ENCODE data around the gene SYT12. TPM values are rescaled to one million over a fixed set of nuclear protein-coding genes. Genes with fewer than 3 reads are reported as not detected.

The SYT12 gene
- total RNA-seq, 1 experiment from 2014 or later: 4.6 TPM

DNA sequence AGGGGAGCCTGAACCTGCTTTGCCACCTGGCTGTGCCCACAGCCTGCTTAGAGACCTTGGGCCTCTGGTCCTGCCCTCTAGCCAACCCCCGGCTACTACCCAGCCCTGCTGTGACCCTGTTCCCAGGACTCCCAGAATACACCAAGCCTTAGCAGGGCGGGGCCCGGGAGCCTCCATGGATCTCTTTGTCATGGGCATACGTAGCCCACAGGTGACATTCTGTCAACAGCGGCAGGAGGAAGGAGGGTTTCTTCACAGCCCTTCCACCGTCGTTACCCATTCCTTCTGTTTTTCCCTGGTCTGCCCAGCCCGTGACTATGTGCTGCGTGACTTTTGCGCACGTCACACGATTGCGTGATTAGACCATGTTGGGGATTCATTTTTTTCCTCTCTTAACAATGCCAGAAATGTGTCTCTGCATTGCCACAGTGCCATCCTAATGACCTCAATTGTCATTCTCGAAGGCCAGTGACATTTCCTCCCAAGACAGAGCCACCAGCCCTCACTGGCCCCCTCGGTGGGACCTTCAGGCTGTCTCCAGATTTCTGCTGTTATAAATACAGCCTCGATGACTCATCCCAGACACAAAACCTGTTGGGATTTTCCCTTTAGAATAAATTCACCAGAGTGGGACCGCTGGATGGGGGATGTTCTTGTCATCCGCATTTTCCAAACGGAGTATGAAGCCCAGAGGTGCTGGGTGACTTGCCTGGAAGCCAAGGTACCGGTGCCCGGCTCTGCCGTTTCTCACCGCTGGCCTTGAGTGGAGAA lies 9.0 kb downstream of the SYT12 start (continued):
- TF ChIP-seq, protein P1, sequence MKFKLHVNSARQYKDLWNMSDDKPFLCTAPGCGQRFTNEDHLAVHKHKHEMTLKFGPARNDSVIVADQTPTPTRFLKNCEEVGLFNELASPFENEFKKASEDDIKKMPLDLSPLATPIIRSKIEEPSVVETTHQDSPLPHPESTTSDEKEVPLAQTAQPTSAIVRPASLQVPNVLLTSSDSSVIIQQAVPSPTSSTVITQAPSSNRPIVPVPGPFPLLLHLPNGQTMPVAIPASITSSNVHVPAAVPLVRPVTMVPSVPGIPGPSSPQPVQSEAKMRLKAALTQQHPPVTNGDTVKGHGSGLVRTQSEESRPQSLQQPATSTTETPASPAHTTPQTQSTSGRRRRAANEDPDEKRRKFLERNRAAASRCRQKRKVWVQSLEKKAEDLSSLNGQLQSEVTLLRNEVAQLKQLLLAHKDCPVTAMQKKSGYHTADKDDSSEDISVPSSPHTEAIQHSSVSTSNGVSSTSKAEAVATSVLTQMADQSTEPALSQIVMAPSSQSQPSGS (CRISPR knock-in tag; IDR thresholded peaks at IDR 0.05; ENCODE audit: borderline replicate concordance, low read depth): no peak
- TF ChIP-seq, protein P2, sequence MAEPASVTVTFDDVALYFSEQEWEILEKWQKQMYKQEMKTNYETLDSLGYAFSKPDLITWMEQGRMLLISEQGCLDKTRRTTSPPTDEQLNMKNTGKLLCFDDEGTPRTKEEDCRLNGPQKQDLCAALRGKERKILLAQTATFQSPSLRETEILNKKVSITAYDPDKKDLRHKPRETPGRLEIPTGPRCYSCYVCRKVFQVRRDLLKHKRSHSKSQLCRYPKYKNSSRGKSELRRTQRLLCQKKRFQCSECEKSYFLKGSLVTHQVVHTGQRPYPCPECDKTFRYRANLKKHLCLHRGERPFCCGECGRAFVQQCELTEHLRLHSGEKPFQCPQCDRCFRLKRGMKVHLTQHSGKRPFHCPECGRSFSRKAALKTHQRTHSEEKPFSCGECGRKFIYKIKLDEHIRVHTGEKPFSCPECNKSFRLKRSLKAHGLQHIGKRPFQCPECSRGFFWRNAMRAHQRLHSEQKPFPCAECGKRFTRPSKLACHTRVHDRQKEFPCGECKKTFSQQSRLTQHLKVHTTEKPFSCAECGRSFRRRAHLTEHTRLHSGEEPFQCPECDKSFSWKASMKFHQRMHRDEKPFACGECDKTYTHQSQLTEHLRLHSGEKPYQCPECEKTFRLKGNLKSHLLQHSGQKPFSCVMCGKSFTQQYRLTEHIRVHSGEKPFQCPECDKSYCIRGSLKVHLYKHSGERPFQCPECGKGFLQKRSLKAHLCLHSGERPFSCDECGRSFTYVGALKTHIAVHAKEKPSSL (CRISPR knock-in tag; conservative IDR thresholded peaks at IDR 0.05): no peak
- no peak for TF ChIP-seq TEAD1 (CRISPR knock-in tag; IDR thresholded peaks at IDR 0.05)
- TF ChIP-seq, protein P3, sequence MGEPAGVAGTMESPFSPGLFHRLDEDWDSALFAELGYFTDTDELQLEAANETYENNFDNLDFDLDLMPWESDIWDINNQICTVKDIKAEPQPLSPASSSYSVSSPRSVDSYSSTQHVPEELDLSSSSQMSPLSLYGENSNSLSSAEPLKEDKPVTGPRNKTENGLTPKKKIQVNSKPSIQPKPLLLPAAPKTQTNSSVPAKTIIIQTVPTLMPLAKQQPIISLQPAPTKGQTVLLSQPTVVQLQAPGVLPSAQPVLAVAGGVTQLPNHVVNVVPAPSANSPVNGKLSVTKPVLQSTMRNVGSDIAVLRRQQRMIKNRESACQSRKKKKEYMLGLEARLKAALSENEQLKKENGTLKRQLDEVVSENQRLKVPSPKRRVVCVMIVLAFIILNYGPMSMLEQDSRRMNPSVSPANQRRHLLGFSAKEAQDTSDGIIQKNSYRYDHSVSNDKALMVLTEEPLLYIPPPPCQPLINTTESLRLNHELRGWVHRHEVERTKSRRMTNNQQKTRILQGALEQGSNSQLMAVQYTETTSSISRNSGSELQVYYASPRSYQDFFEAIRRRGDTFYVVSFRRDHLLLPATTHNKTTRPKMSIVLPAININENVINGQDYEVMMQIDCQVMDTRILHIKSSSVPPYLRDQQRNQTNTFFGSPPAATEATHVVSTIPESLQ (CRISPR knock-in tag; IDR thresholded peaks at IDR 0.05): no peak
- TF ChIP-seq, protein P4, sequence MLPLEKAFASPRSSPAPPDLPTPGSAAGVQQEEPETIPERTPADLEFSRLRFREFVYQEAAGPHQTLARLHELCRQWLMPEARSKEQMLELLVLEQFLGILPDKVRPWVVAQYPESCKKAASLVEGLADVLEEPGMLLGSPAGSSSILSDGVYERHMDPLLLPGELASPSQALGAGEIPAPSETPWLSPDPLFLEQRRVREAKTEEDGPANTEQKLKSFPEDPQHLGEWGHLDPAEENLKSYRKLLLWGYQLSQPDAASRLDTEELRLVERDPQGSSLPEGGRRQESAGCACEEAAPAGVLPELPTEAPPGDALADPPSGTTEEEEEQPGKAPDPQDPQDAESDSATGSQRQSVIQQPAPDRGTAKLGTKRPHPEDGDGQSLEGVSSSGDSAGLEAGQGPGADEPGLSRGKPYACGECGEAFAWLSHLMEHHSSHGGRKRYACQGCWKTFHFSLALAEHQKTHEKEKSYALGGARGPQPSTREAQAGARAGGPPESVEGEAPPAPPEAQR (CRISPR knock-in tag; IDR thresholded peaks at IDR 0.05): no peak

DNA sequence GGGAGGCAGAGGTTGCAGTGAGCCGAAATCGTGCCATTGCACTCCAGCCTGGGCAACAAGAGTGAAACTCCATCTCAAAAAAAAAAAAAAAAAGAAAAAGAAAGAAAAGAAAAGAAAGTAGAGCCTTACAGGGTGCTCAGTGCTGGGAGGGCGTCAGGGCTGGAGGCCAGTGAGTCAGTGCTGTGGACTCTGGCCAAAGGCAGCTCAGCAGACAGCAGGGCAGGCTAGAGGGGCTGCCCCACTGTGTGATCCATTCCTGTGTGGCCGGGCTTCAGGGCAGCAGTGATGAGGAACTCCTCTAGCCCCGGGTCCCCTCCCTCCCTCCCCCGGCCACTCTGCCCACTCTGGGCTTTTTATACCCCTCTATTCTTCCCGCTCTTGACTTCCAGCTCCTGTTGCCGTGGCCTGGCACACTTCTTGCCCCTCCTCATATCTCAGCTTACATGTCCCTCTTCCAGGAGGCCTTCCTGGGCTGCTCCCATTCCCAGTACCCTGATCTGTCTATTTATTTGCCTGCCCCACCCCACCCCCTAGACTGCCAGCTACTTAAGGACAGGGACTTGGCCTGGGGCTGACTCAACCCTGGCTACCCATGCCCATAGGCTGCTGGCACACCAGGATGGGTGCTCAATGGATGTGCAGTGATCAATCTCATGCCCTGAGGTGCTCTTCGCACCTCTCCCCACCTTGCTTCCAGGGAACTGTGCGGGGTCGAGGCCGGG lies 10.1 kb downstream of the SYT12 start:
- ChIA-PET CTCF (interaction anchor here (0.9 kb wide), 1 partner anchor 9 kb away, joined by 4 read pairs; no protein-coding TSS in a partner anchor), POLR2A (interaction anchor here (0.6 kb wide), 1 partner anchor 20 kb away, joined by 4 read pairs; no protein-coding TSS in a partner anchor)
- no peaks in the 10 kb centered on the region for H3K9me3 Mint-ChIP-seq
- H3K4me3 Mint-ChIP-seq: no peak overlapping the region
- H3K36me3 Mint-ChIP-seq: no peaks in the 10 kb centered on the region
- no peaks in the 10 kb centered on the region for H3K27me3 Mint-ChIP-seq (ENCODE audit: low read depth)
- ATAC-seq: no peak
- H3K4me1 Mint-ChIP-seq: peaks cover 36% of the 10 kb centered on the region
- no peak overlapping the region for H3K27ac Mint-ChIP-seq
- TF ChIP-seq SP1 (CRISPR knock-in tag; conservative IDR thresholded peaks at IDR 0.05): no peak
- TF ChIP-seq, protein P3 (CRISPR knock-in tag; IDR thresholded peaks at IDR 0.05): no peak
- no peak for DNase-seq (ENCODE audit: low spot score)

DNA sequence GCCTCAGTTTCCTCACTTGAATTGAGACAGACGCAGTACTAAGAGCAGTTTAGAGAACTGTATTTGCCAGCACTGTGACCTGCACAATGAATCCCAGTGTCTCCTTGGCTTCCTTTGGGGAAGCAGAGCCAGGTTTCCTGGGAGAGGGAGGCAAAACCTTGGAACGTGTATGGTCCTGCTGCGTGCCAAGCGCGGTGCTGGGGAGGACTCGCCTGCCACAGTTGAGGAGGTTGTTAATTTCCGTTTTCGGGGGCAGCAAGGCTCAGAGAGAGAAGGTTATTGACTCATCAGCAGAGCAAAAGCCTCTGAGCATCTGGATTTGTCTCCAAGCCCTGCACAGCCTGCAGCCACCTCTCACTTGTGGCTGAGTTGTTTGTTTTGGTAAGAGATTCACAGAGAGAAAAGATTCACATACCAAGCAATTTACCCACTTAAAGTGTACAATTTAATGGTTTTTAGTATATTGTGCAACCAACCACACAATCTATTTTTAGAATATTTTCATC lies 10.8 kb downstream of the SYT12 start:
- no peak overlapping the region for H3K4me3 Mint-ChIP-seq
- no peak overlapping the region for H3K27ac Mint-ChIP-seq
- ATAC-seq: no peak
- TF ChIP-seq, protein P5, sequence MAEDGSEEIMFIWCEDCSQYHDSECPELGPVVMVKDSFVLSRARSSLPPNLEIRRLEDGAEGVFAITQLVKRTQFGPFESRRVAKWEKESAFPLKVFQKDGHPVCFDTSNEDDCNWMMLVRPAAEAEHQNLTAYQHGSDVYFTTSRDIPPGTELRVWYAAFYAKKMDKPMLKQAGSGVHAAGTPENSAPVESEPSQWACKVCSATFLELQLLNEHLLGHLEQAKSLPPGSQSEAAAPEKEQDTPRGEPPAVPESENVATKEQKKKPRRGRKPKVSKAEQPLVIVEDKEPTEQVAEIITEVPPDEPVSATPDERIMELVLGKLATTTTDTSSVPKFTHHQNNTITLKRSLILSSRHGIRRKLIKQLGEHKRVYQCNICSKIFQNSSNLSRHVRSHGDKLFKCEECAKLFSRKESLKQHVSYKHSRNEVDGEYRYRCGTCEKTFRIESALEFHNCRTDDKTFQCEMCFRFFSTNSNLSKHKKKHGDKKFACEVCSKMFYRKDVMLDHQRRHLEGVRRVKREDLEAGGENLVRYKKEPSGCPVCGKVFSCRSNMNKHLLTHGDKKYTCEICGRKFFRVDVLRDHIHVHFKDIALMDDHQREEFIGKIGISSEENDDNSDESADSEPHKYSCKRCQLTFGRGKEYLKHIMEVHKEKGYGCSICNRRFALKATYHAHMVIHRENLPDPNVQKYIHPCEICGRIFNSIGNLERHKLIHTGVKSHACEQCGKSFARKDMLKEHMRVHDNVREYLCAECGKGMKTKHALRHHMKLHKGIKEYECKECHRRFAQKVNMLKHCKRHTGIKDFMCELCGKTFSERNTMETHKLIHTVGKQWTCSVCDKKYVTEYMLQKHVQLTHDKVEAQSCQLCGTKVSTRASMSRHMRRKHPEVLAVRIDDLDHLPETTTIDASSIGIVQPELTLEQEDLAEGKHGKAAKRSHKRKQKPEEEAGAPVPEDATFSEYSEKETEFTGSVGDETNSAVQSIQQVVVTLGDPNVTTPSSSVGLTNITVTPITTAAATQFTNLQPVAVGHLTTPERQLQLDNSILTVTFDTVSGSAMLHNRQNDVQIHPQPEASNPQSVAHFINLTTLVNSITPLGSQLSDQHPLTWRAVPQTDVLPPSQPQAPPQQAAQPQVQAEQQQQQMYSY (CRISPR knock-in tag; IDR thresholded peaks at IDR 0.05): no peak
- no peak for TF ChIP-seq NFYB (CRISPR knock-in tag; conservative IDR thresholded peaks at IDR 0.05; ENCODE audit: low read depth)
- no peak for TF ChIP-seq RELA (CRISPR knock-in tag; IDR thresholded peaks at IDR 0.05; ENCODE audit: borderline replicate concordance)
- H3K36me3 Mint-ChIP-seq: no peaks in the 10 kb centered on the region
- ChIA-PET POLR2A (no interaction called here), CTCF (no interaction called here)
- H3K4me1 Mint-ChIP-seq: peaks cover 29% of the 10 kb centered on the region
- no peak for DNase-seq (ENCODE audit: low spot score)
- H3K27me3 Mint-ChIP-seq (ENCODE audit: low read depth): no peaks in the 10 kb centered on the region
- no peaks in the 10 kb centered on the region for H3K9me3 Mint-ChIP-seq

Measured in WTC11 (cell line).